GM23338 (cell line): ENCODE results near the gene RAB40B. TPM values are rescaled to one million over a fixed set of nuclear protein-coding genes. Genes with fewer than 3 reads are reported as not detected.
A peak's percentile ranks its signal among the peaks of the same experiment; 100 is the strongest.

ENCODE experiments used
- ATAC-seq: fragments of 200-7000 bp; cut with Tn5 transposase; 3 replicates; pipeline ENCODE4 v1.9.1; 2020
- DNase-seq: peaks from one replicate; pipeline ENCODE4 v3.0.0-alpha.2; 2015; ENCODE audit warnings: low spot score
- H2AFZ ChIP-seq: fragments of 200-600 bp; sonication (generic); 2 replicates; pipeline ENCODE4 v1.8.0; 2016; ENCODE audit warnings: antibody characterized with exemption, mild to moderate bottlenecking, moderate library complexity
- H3F3A ChIP-seq: fragments of 200-600 bp; sonication (generic); replicated peaks from 2 replicates; pipeline ENCODE4 v1.8.0; 2017; ENCODE audit warnings: antibody characterized with exemption, mixed run types, low read depth
- H3K27ac ChIP-seq: fragments of 200-600 bp; sonication (generic); 2 replicates; pipeline ENCODE4 v1.6.1; 2016; ENCODE audit warnings: low read depth
- H3K27me3 ChIP-seq: fragments of 200-600 bp; sonication (generic); 2 replicates; pipeline ENCODE4 v1.8.0; 2016; ENCODE audit warnings: mild to moderate bottlenecking, mixed run types, moderate library complexity; ENCODE audit not compliant: insufficient read depth
- H3K36me3 ChIP-seq: fragments of 200-600 bp; sonication (generic); 2 replicates; pipeline ENCODE4 v1.8.0; 2016; ENCODE audit warnings: mild to moderate bottlenecking; ENCODE audit not compliant: insufficient read depth
- H3K4me1 ChIP-seq: fragments of 200-600 bp; sonication (generic); 2 replicates; pipeline ENCODE4 v1.8.0; 2016; ENCODE audit warnings: mild to moderate bottlenecking, moderate library complexity; ENCODE audit not compliant: insufficient read depth
- H3K4me2 ChIP-seq: fragments of 200-600 bp; sonication (generic); 2 replicates; pipeline ENCODE4 v1.7.1; 2017; ENCODE audit warnings: mixed run types
- H3K4me3 ChIP-seq: fragments of 200-600 bp; sonication (generic); 2 replicates; pipeline ENCODE4 v1.6.1; 2016; ENCODE audit warnings: mixed run types
- H3K79me2 ChIP-seq: fragments of 200-600 bp; sonication (generic); replicated peaks from 2 replicates; pipeline ENCODE4 v1.8.0; 2017; ENCODE audit warnings: mild to moderate bottlenecking; ENCODE audit not compliant: insufficient read depth
- H3K9me2 ChIP-seq: fragments of 200-600 bp; sonication (generic); 2 replicates; pipeline ENCODE4 v1.8.0; 2017; ENCODE audit not compliant: insufficient read depth
- H4K20me1 ChIP-seq: fragments of 200-600 bp; sonication (generic); replicated peaks from 2 replicates; pipeline ENCODE4 v1.8.0; 2017; ENCODE audit warnings: mild to moderate bottlenecking; ENCODE audit not compliant: insufficient read depth
- H3K27ac Mint-ChIP-seq: 2 replicates; pipeline ENCODE4 v1.8.0; 2020; ENCODE audit warnings: inconsistent platforms, mild to moderate bottlenecking, moderate library complexity, mixed read lengths
- H3K27me3 Mint-ChIP-seq: 3 replicates; pipeline ENCODE4 v1.8.0; 2022; ENCODE audit warnings: low read depth, mild to moderate bottlenecking, moderate library complexity, mixed read lengths, inconsistent platforms; ENCODE audit not compliant: insufficient read depth, poor library complexity
- H3K36me3 Mint-ChIP-seq: 3 replicates; pipeline ENCODE4 v1.8.0; 2021; ENCODE audit warnings: low read depth, mild to moderate bottlenecking, inconsistent platforms, moderate library complexity, mixed read lengths
- H3K4me1 Mint-ChIP-seq: 3 replicates; pipeline ENCODE4 v1.8.0; 2020; ENCODE audit warnings: mild to moderate bottlenecking, inconsistent platforms, mixed read lengths
- H3K4me3 Mint-ChIP-seq: 3 replicates; pipeline ENCODE4 v1.8.0; 2021; ENCODE audit warnings: moderate library complexity, mild to moderate bottlenecking, inconsistent platforms, mixed read lengths
- H3K9me3 Mint-ChIP-seq: 3 replicates; pipeline ENCODE4 v1.8.0; 2020; ENCODE audit warnings: moderate library complexity, mild to moderate bottlenecking, inconsistent platforms, mixed read lengths
- CREB1 ChIP-seq: fragments of 250-450 bp; sonication (Bioruptor Pico); IDR thresholded peaks from 2 replicates; pipeline ENCODE4 v1.5.0; 2020; ENCODE audit warnings: low read depth, mild to moderate bottlenecking, moderate library complexity
- CTCF ChIP-seq, 2 experiments: fragments of 200-600 bp in 1 of 2; sonication (generic) in 1 of 2; conservative IDR thresholded peaks; 2 replicates each; pipeline versions ENCODE4 v1.5.1 to v1.6.1; 2016 to 2017; ENCODE audit warnings: antibody characterized with exemption in 2 of 2, low read depth in 2 of 2, mild to moderate bottlenecking in 2 of 2, moderate library complexity in 1 of 2
- EZH2 ChIP-seq: fragments of 200-600 bp; sonication (generic); IDR thresholded peaks from one replicate; pipeline ENCODE4 v1.8.0; 2017; ENCODE audit warnings: antibody characterized with exemption, mild to moderate bottlenecking, low read depth; ENCODE audit not compliant: unreplicated experiment
- EZH2phosphoT487 ChIP-seq: fragments of 200-600 bp; sonication (generic); IDR thresholded peaks from one replicate; pipeline ENCODE4 v1.8.1; 2018; ENCODE audit warnings: antibody characterized with exemption; ENCODE audit not compliant: unreplicated experiment
- ZNF114 ChIP-seq: fragments of 250-450 bp; sonication (Bioruptor Pico); IDR thresholded peaks from 2 replicates; pipeline ENCODE4 v1.5.0; 2020; ENCODE audit warnings: mild to moderate bottlenecking, moderate library complexity
- ZNF331 ChIP-seq: fragments of 250-450 bp; sonication (Bioruptor Pico); IDR thresholded peaks from 2 replicates; pipeline ENCODE4 v1.5.0; 2020; ENCODE audit warnings: low read depth, mild to moderate bottlenecking, moderate library complexity
- ZNF462 ChIP-seq: fragments of 250-450 bp; sonication (Bioruptor Pico); IDR thresholded peaks from 2 replicates; pipeline ENCODE4 v1.5.0; 2020; ENCODE audit warnings: mild to moderate bottlenecking, moderate library complexity
- polyA plus RNA-seq: library from polyadenylated mRNA; unstranded; fragments of >200 nt; fragmentation: Nextera tagmentation; extraction: Ambion mirVana; gene quantifications from 2 replicates; pipeline ENCODE4 v1.2.1, GENCODE V29; 2016
- total RNA-seq: library from RNA; depleted of rRNA; stranded (reverse); fragments of >200 nt; shearing (Covaris generic); gene quantifications from 2 replicates; pipeline ENCODE4 v1.2.3, GENCODE V29; 2014
- TF ChIP-seq, protein P1 (sequence below): IDR thresholded peaks from one replicate; pipeline ENCODE4 v1.6.1; 2018; ENCODE audit warnings: antibody characterized with exemption; ENCODE audit not compliant: unreplicated experiment

Gene RAB40B
- total and polyA plus RNA-seq, 2 experiments from 2014 or later, result 4.2 to 5.2 TPM

DNA sequence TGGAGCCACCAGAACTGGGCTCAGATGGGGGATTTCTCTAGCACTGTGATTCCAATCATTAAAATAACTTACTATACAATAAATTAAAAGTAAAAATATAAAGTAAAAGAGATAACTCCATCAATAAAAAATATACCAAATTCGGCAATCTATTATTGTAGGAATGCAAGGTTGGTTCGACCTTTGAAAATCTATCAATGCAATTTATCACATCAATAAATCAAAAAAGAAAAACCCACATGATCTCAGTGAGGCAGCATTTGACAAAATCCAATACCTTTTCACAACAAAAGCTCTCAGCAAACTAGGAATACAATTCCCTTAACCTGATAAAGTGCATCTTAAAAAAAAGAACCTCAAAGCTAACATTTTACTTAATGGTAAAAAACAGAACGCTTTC, 17.0 kb downstream of the RAB40B start (continued):
- TF ChIP-seq ZNF462 (CRISPR knock-in tag) (no peak), CTCF (conservative IDR thresholded peaks at IDR 0.05; ENCODE audit: low read depth in 2 of 2) (no peak), EZH2 (no peak)

- H3K4me1 Mint-ChIP-seq, result no peaks in the 10 kb centered on the region
- Histone ChIP-seq H3K4me1 (no peaks in the 10 kb centered on the region), H3K27me3 (no peaks in the 10 kb centered on the region), H3K36me3 (no peaks in the 10 kb centered on the region), H4K20me1 (no peaks in the 10 kb centered on the region), H2AFZ (no peak overlapping the region), H3K79me2 (no peaks in the 10 kb centered on the region), H3K27ac (no peak overlapping the region), H3K9me2 (no peaks in the 10 kb centered on the region), H3K4me3 (no peak overlapping the region), H3F3A (no peaks in the 10 kb centered on the region), H3K4me2 (no peak overlapping the region)
- H3K27me3 Mint-ChIP-seq, result peaks cover 5% of the 10 kb centered on the region
- DNase-seq (peak; percentile 50), ATAC-seq (peak; percentile 97)
- H3K36me3 Mint-ChIP-seq, result no peaks in the 10 kb centered on the region; the same call in 2 of the 3 replicates
- no peak overlapping the region for H3K27ac Mint-ChIP-seq
- H3K9me3 Mint-ChIP-seq, result peaks cover 9% of the 10 kb centered on the region; the same call in 2 of the 3 replicates
- H3K4me3 Mint-ChIP-seq, result no peak overlapping the region
- TF ChIP-seq, protein P1, sequence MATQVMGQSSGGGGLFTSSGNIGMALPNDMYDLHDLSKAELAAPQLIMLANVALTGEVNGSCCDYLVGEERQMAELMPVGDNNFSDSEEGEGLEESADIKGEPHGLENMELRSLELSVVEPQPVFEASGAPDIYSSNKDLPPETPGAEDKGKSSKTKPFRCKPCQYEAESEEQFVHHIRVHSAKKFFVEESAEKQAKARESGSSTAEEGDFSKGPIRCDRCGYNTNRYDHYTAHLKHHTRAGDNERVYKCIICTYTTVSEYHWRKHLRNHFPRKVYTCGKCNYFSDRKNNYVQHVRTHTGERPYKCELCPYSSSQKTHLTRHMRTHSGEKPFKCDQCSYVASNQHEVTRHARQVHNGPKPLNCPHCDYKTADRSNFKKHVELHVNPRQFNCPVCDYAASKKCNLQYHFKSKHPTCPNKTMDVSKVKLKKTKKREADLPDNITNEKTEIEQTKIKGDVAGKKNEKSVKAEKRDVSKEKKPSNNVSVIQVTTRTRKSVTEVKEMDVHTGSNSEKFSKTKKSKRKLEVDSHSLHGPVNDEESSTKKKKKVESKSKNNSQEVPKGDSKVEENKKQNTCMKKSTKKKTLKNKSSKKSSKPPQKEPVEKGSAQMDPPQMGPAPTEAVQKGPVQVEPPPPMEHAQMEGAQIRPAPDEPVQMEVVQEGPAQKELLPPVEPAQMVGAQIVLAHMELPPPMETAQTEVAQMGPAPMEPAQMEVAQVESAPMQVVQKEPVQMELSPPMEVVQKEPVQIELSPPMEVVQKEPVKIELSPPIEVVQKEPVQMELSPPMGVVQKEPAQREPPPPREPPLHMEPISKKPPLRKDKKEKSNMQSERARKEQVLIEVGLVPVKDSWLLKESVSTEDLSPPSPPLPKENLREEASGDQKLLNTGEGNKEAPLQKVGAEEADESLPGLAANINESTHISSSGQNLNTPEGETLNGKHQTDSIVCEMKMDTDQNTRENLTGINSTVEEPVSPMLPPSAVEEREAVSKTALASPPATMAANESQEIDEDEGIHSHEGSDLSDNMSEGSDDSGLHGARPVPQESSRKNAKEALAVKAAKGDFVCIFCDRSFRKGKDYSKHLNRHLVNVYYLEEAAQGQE, result no peak
- TF ChIP-seq EZH2phosphoT487 (no peak), ZNF331 (CRISPR knock-in tag) (no peak), CREB1 (CRISPR knock-in tag) (no peak), CTCF (conservative IDR thresholded peaks at IDR 0.05; ENCODE audit: low read depth in 2 of 2) (peak; percentile 38 to 79), ZNF114 (CRISPR knock-in tag) (no peak)
Observed at GRCh38 chr17:82679586-82680465, 18.7 kb downstream of the RAB40B start.
